Keratinocyte (primary cell): ENCODE measurements around the gene SETD2. TPM values are rescaled to one million over a fixed set of nuclear protein-coding genes. Genes with fewer than 3 reads are reported as not detected.

Source experiments
- DNase-seq: peaks from one replicate; pipeline ENCODE4 v3.0.0-alpha.2; 2011; ENCODE audit warnings: low read depth, missing footprints, low spot score
- FAIRE-seq: peaks from 2 replicates; lab custom pipeline; 2011; peaks lifted over from hg19 to GRCh38; lab: Jason Lieb, UNC
- H2AFZ ChIP-seq: 2 replicates; pipeline ENCODE4 v1.6.0; 2012; ENCODE audit warnings: low read length, control low read depth, inconsistent platforms; ENCODE audit not compliant: control insufficient read depth
- H3K27ac ChIP-seq: 2 replicates; pipeline ENCODE4 v1.5.1; 2011; ENCODE audit warnings: low read length; ENCODE audit not compliant: control insufficient read depth, insufficient read depth
- H3K27me3 ChIP-seq: 3 replicates; pipeline ENCODE4 v1.6.0; 2011; ENCODE audit warnings: low read length; ENCODE audit not compliant: control insufficient read depth, insufficient read depth; ENCODE audit errors: extremely low read depth
- H3K36me3 ChIP-seq, 2 experiments: 2 replicates in 1 of 2; 3 replicates in 1 of 2; pipeline ENCODE4 v1.5.1; 2011; ENCODE audit warnings: low read length in 2 of 2, mild to moderate bottlenecking in 1 of 2; ENCODE audit not compliant: control insufficient read depth in 2 of 2, insufficient read depth in 2 of 2; ENCODE audit errors: extremely low read depth in 1 of 2
- H3K4me1 ChIP-seq: 3 replicates; pipeline ENCODE4 v1.5.1; 2011; ENCODE audit warnings: low read length; ENCODE audit not compliant: control insufficient read depth, insufficient read depth; ENCODE audit errors: extremely low read depth
- H3K4me2 ChIP-seq: 3 replicates; pipeline ENCODE4 v1.6.0; 2011; ENCODE audit warnings: low read depth, low read length; ENCODE audit not compliant: control insufficient read depth, insufficient read depth; ENCODE audit errors: extremely low read depth
- H3K4me3 ChIP-seq, 3 experiments: fragments of 200-600 bp in 1 of 3; sonication (generic) in 1 of 3; 2 replicates in 2 of 3; 3 replicates in 1 of 3; pipeline ENCODE4 v1.5.1; 2011 to 2016; ENCODE audit warnings: low read length in 3 of 3, mild to moderate bottlenecking in 3 of 3, control low read depth in 2 of 3, inconsistent platforms in 1 of 3, low read depth in 1 of 3, mixed read lengths in 1 of 3, mixed run types in 1 of 3, moderate library complexity in 1 of 3; ENCODE audit not compliant: control insufficient read depth in 2 of 3, insufficient read depth in 2 of 3; ENCODE audit errors: extremely low read depth in 1 of 3
- H3K79me2 ChIP-seq: 2 replicates; pipeline ENCODE4 v1.6.0; 2012; ENCODE audit warnings: low read length; ENCODE audit not compliant: control insufficient read depth, insufficient read depth
- H3K9ac ChIP-seq: 3 replicates; pipeline ENCODE4 v1.6.0; 2011; ENCODE audit warnings: low read length; ENCODE audit not compliant: control insufficient read depth, insufficient read depth; ENCODE audit errors: extremely low read depth
- H3K9me1 ChIP-seq: 3 replicates; pipeline ENCODE4 v1.6.0; 2011; ENCODE audit warnings: low read length; ENCODE audit not compliant: control insufficient read depth, insufficient read depth; ENCODE audit errors: extremely low read depth
- H3K9me3 ChIP-seq: 2 replicates; pipeline ENCODE4 v1.5.1; 2012; ENCODE audit warnings: low read depth, low read length; ENCODE audit not compliant: control insufficient read depth
- H4K20me1 ChIP-seq: 3 replicates; pipeline ENCODE4 v1.6.0; 2011; ENCODE audit warnings: low read length; ENCODE audit not compliant: control insufficient read depth, insufficient read depth; ENCODE audit errors: extremely low read depth
- EZH2 ChIP-seq: IDR thresholded peaks from one replicate; pipeline ENCODE4 v1.6.1; 2012; ENCODE audit warnings: inconsistent platforms, mild to moderate bottlenecking, low read length, moderate library complexity
- dilution Hi-C: fragments of 300-500 bp; cut with MboI; formaldehyde crosslinking; loops from one replicate; pipeline ENCODE4 v1.7.0; 2020; ENCODE audit warnings: low sequenced_read_pairs; ENCODE audit not compliant: extremely low pct_ligation_motif_present
- polyA plus RNA-seq, 5 experiments: library from polyadenylated mRNA; depleted of rRNA in 3 of 5; stranded (reverse) in 3 of 5; stranded (forward) in 1 of 5; unstranded in 1 of 5; fragments of >200 nt; gene quantifications; 1 replicate in 1 of 5; 2 replicates in 3 of 5; 3 replicates in 1 of 5; pipeline versions ENCODE4 v1.2.1 to v1.2.3, GENCODE V29; 2011 to 2012; ENCODE audit warnings: missing spikeins in 2 of 5, low read depth in 1 of 5, low replicate concordance in 1 of 5
- TF ChIP-seq, protein P1 (sequence below), 3 experiments: IDR thresholded peaks in 1 of 3; conservative IDR thresholded peaks in 1 of 3; optimal IDR thresholded peaks in 1 of 3; 2 replicates in 2 of 3; 3 replicates in 1 of 3; pipeline versions ENCODE3 to v1.5.1; 2011; ENCODE audit warnings: low read length in 3 of 3, mild to moderate bottlenecking in 3 of 3, moderate library complexity in 2 of 3, control low read depth in 1 of 3, inconsistent platforms in 1 of 3; ENCODE audit not compliant: insufficient read depth in 2 of 3; ENCODE audit errors: extremely low read depth in 1 of 3

The SETD2 gene
- polyA plus RNA-seq, 1 donor (not counting 4 experiments of a cell fraction or from before 2014, with no cell fraction given) = 23.3 TPM

DNA sequence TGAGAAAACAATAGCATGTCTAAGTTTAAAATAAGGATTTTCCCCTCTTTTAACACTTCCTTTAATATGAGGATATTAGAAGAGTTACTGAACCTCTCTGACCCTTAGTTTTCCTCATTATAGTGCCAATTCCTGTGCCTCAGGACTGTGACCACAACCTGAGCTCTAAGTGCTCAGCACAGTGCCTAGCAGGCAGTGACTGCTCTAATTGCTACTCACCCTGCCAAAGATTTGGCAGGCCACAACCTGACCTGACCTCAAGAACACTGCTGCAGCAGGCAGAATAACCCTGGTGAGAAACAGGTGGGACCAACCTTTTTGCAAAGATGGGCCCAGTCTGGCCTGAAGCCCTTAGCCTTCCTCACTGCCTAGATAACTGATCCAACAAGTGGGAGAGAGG, 148.8 kb downstream of the SETD2 start:
- Histone ChIP-seq H3K4me1 (peaks cover 20% of the 10 kb centered on the region), H4K20me1 (peaks cover 4% of the 10 kb centered on the region), H3K27me3 (no peaks in the 10 kb centered on the region), H3K36me3 (peaks cover 10 to 20% of the 10 kb centered on the region in 2 experiments), H3K4me3 (no peak overlapping the region), H3K4me2 (no peak overlapping the region), H3K9me3 (no peaks in the 10 kb centered on the region), H2AFZ (no peak overlapping the region), H3K79me2 (no peaks in the 10 kb centered on the region), H3K27ac (no peak overlapping the region), H3K9me1 (peaks cover 3% of the 10 kb centered on the region), H3K9ac (no peak overlapping the region)
- no peak for FAIRE-seq
- TF ChIP-seq, protein P1, sequence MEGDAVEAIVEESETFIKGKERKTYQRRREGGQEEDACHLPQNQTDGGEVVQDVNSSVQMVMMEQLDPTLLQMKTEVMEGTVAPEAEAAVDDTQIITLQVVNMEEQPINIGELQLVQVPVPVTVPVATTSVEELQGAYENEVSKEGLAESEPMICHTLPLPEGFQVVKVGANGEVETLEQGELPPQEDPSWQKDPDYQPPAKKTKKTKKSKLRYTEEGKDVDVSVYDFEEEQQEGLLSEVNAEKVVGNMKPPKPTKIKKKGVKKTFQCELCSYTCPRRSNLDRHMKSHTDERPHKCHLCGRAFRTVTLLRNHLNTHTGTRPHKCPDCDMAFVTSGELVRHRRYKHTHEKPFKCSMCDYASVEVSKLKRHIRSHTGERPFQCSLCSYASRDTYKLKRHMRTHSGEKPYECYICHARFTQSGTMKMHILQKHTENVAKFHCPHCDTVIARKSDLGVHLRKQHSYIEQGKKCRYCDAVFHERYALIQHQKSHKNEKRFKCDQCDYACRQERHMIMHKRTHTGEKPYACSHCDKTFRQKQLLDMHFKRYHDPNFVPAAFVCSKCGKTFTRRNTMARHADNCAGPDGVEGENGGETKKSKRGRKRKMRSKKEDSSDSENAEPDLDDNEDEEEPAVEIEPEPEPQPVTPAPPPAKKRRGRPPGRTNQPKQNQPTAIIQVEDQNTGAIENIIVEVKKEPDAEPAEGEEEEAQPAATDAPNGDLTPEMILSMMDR (optimal IDR thresholded peaks at IDR 0.05 in 1 of 3, IDR thresholded peaks at IDR 0.05 in 1 of 3, conservative IDR thresholded peaks at IDR 0.05 in 1 of 3; ENCODE audit: extremely low read depth in 1 of 3, insufficient read depth in 2 of 3, low read length in 3 of 3) = no peak
- TF ChIP-seq EZH2 = no peak
- no peak for DNase-seq
- dilution Hi-C loops = no loop called here

DNA sequence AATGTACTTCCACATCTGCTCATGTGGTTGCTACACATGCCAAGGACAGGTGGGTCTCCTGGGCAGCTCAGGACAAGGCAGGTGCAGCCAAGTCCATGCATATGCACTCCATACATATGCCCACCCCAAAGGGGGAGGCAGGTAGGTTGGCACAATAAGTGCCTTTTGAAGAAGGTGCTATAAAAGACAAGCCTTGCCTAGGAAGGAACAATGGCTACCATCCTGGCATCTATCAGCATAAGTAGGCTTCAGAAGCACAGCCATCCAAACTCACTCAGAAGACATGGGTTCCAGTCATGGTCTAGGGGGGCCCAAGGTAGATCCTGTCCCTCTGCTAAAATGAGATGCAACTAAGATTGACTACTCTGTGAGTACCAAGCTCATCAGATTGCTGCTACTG, 149.9 kb downstream of the SETD2 start:
- TF ChIP-seq EZH2 = no peak
- TF ChIP-seq, protein P1 (optimal IDR thresholded peaks at IDR 0.05 in 1 of 3, IDR thresholded peaks at IDR 0.05 in 1 of 3, conservative IDR thresholded peaks at IDR 0.05 in 1 of 3; ENCODE audit: extremely low read depth in 1 of 3, insufficient read depth in 2 of 3, low read length in 3 of 3) = no peak
- H3K27me3 ChIP-seq = no peaks in the 10 kb centered on the region
- no peak overlapping the region for H3K9ac ChIP-seq
- peaks cover 3% of the 10 kb centered on the region for H3K9me1 ChIP-seq
- DNase-seq (no peak), FAIRE-seq (no peak)
- H3K4me1 ChIP-seq = peaks cover 16% of the 10 kb centered on the region
- no peaks in the 10 kb centered on the region for H3K9me3 ChIP-seq
- H3K36me3 ChIP-seq = peaks cover 10 to 18% of the 10 kb centered on the region in 2 experiments
- H3K79me2 ChIP-seq = no peaks in the 10 kb centered on the region
- peaks cover 4% of the 10 kb centered on the region for H4K20me1 ChIP-seq
- H2AFZ ChIP-seq = no peak overlapping the region
- dilution Hi-C loops = no loop called here
- H3K4me3 ChIP-seq = no peak overlapping the region
- H3K4me2 ChIP-seq = no peak overlapping the region
- H3K27ac ChIP-seq = no peak overlapping the region
